Keratinocyte (primary cell): ENCODE data around the gene CSNK1G1. TPM values are rescaled to one million over a fixed set of nuclear protein-coding genes. Genes with fewer than 3 reads are reported as not detected.

ENCODE experiments used
- DNase-seq: peaks from one replicate; pipeline ENCODE4 v3.0.0-alpha.2; 2011; ENCODE audit warnings: low read depth, missing footprints, low spot score
- FAIRE-seq: peaks from 2 replicates; lab custom pipeline; 2011; peaks lifted over from hg19 to GRCh38; lab: Jason Lieb, UNC
- H2AFZ ChIP-seq: 2 replicates; pipeline ENCODE4 v1.6.0; 2012; ENCODE audit warnings: low read length, control low read depth, inconsistent platforms; ENCODE audit not compliant: control insufficient read depth
- H3K27ac ChIP-seq: 2 replicates; pipeline ENCODE4 v1.5.1; 2011; ENCODE audit warnings: low read length; ENCODE audit not compliant: control insufficient read depth, insufficient read depth
- H3K27me3 ChIP-seq: 3 replicates; pipeline ENCODE4 v1.6.0; 2011; ENCODE audit warnings: low read length; ENCODE audit not compliant: control insufficient read depth, insufficient read depth; ENCODE audit errors: extremely low read depth
- H3K36me3 ChIP-seq, 2 experiments: 2 replicates in 1 of 2; 3 replicates in 1 of 2; pipeline ENCODE4 v1.5.1; 2011; ENCODE audit warnings: low read length in 2 of 2, mild to moderate bottlenecking in 1 of 2; ENCODE audit not compliant: control insufficient read depth in 2 of 2, insufficient read depth in 2 of 2; ENCODE audit errors: extremely low read depth in 1 of 2
- H3K4me1 ChIP-seq: 3 replicates; pipeline ENCODE4 v1.5.1; 2011; ENCODE audit warnings: low read length; ENCODE audit not compliant: control insufficient read depth, insufficient read depth; ENCODE audit errors: extremely low read depth
- H3K4me2 ChIP-seq: 3 replicates; pipeline ENCODE4 v1.6.0; 2011; ENCODE audit warnings: low read depth, low read length; ENCODE audit not compliant: control insufficient read depth, insufficient read depth; ENCODE audit errors: extremely low read depth
- H3K4me3 ChIP-seq, 3 experiments: fragments of 200-600 bp in 1 of 3; sonication (generic) in 1 of 3; 2 replicates in 2 of 3; 3 replicates in 1 of 3; pipeline ENCODE4 v1.5.1; 2011 to 2016; ENCODE audit warnings: low read length in 3 of 3, mild to moderate bottlenecking in 3 of 3, control low read depth in 2 of 3, inconsistent platforms in 1 of 3, low read depth in 1 of 3, mixed read lengths in 1 of 3, mixed run types in 1 of 3, moderate library complexity in 1 of 3; ENCODE audit not compliant: control insufficient read depth in 2 of 3, insufficient read depth in 2 of 3; ENCODE audit errors: extremely low read depth in 1 of 3
- H3K79me2 ChIP-seq: 2 replicates; pipeline ENCODE4 v1.6.0; 2012; ENCODE audit warnings: low read length; ENCODE audit not compliant: control insufficient read depth, insufficient read depth
- H3K9ac ChIP-seq: 3 replicates; pipeline ENCODE4 v1.6.0; 2011; ENCODE audit warnings: low read length; ENCODE audit not compliant: control insufficient read depth, insufficient read depth; ENCODE audit errors: extremely low read depth
- H3K9me1 ChIP-seq: 3 replicates; pipeline ENCODE4 v1.6.0; 2011; ENCODE audit warnings: low read length; ENCODE audit not compliant: control insufficient read depth, insufficient read depth; ENCODE audit errors: extremely low read depth
- H3K9me3 ChIP-seq: 2 replicates; pipeline ENCODE4 v1.5.1; 2012; ENCODE audit warnings: low read depth, low read length; ENCODE audit not compliant: control insufficient read depth
- H4K20me1 ChIP-seq: 3 replicates; pipeline ENCODE4 v1.6.0; 2011; ENCODE audit warnings: low read length; ENCODE audit not compliant: control insufficient read depth, insufficient read depth; ENCODE audit errors: extremely low read depth
- EZH2 ChIP-seq: IDR thresholded peaks from one replicate; pipeline ENCODE4 v1.6.1; 2012; ENCODE audit warnings: inconsistent platforms, mild to moderate bottlenecking, low read length, moderate library complexity
- dilution Hi-C: fragments of 300-500 bp; cut with MboI; formaldehyde crosslinking; loops from one replicate; pipeline ENCODE4 v1.7.0; 2020; ENCODE audit warnings: low sequenced_read_pairs; ENCODE audit not compliant: extremely low pct_ligation_motif_present
- polyA plus RNA-seq, 5 experiments: library from polyadenylated mRNA; depleted of rRNA in 3 of 5; stranded (reverse) in 3 of 5; stranded (forward) in 1 of 5; unstranded in 1 of 5; fragments of >200 nt; gene quantifications; 1 replicate in 1 of 5; 2 replicates in 3 of 5; 3 replicates in 1 of 5; pipeline versions ENCODE4 v1.2.1 to v1.2.3, GENCODE V29; 2011 to 2012; ENCODE audit warnings: missing spikeins in 2 of 5, low read depth in 1 of 5, low replicate concordance in 1 of 5
- TF ChIP-seq, protein P1 (sequence below), 3 experiments: IDR thresholded peaks in 1 of 3; conservative IDR thresholded peaks in 1 of 3; optimal IDR thresholded peaks in 1 of 3; 2 replicates in 2 of 3; 3 replicates in 1 of 3; pipeline versions ENCODE3 to v1.5.1; 2011; ENCODE audit warnings: low read length in 3 of 3, mild to moderate bottlenecking in 3 of 3, moderate library complexity in 2 of 3, control low read depth in 1 of 3, inconsistent platforms in 1 of 3; ENCODE audit not compliant: insufficient read depth in 2 of 3; ENCODE audit errors: extremely low read depth in 1 of 3

Gene CSNK1G1
- polyA plus RNA-seq, 1 donor (not counting 4 experiments of a cell fraction or from before 2014, with no cell fraction given): 28.9 TPM

DNA sequence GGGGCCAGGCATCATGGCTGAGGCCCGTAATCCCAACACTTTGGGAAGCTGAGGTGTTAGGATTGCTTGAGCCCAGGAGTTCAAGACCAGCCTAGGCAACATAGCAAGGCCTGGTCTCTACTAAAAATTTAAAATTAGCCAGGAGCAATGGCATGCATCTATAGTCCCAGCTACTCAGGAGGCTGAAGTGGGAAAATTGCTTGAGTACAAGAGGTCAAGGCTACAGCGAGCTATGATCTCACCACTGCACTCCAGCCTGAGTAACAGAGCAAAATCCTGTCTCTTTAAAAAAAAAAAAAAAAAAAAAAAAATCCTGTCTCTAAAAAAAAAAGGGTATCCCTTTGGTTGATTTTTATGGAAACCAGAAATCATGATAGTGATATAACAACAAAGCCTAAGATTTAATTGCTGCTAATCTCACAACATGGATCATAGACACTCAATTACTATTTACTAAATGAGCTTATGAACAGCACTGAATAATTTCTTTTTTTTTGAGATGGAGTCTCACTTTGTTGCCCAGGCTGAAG lies 13.2 kb upstream of the CSNK1G1 start:
- H4K20me1 ChIP-seq: no peaks in the 10 kb centered on the region
- no peak overlapping the region for H3K9ac ChIP-seq
- DNase-seq: no peak
- no peak overlapping the region for H3K4me2 ChIP-seq
- H3K27ac ChIP-seq: no peak overlapping the region
- no peak for FAIRE-seq
- no peak overlapping the region for H2AFZ ChIP-seq
- H3K9me3 ChIP-seq: no peaks in the 10 kb centered on the region
- no peaks in the 10 kb centered on the region for H3K79me2 ChIP-seq
- H3K4me3 ChIP-seq: no peak overlapping the region
- no peaks in the 10 kb centered on the region for H3K36me3 ChIP-seq
- no peak for TF ChIP-seq EZH2
- TF ChIP-seq, protein P1, sequence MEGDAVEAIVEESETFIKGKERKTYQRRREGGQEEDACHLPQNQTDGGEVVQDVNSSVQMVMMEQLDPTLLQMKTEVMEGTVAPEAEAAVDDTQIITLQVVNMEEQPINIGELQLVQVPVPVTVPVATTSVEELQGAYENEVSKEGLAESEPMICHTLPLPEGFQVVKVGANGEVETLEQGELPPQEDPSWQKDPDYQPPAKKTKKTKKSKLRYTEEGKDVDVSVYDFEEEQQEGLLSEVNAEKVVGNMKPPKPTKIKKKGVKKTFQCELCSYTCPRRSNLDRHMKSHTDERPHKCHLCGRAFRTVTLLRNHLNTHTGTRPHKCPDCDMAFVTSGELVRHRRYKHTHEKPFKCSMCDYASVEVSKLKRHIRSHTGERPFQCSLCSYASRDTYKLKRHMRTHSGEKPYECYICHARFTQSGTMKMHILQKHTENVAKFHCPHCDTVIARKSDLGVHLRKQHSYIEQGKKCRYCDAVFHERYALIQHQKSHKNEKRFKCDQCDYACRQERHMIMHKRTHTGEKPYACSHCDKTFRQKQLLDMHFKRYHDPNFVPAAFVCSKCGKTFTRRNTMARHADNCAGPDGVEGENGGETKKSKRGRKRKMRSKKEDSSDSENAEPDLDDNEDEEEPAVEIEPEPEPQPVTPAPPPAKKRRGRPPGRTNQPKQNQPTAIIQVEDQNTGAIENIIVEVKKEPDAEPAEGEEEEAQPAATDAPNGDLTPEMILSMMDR (optimal IDR thresholded peaks at IDR 0.05 in 1 of 3, IDR thresholded peaks at IDR 0.05 in 1 of 3, conservative IDR thresholded peaks at IDR 0.05 in 1 of 3; ENCODE audit: extremely low read depth in 1 of 3, insufficient read depth in 2 of 3, low read length in 3 of 3): no peak
- dilution Hi-C loops: no loop called here
- no peaks in the 10 kb centered on the region for H3K9me1 ChIP-seq
- no peaks in the 10 kb centered on the region for H3K4me1 ChIP-seq
- no peaks in the 10 kb centered on the region for H3K27me3 ChIP-seq

DNA sequence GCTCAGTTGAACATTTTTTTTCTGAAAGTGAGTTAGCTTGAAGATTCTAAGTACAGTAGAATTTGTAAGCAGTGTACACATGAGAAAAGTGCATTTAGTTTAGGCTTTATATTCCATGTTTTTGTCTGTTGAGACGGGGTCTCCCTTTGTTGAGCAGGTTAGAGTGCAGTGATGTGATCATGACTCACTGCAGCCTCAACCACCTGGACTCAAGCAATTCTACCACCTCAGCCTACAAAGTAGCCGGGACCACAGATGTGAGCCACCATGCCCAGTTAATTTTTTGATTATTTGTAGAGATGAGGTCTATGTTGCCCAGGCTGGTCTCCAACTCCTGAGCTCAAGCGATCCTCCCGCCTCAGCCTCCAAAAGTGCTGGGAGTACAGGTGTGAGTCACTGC lies 5.3 kb upstream of the CSNK1G1 start:
- no peaks in the 10 kb centered on the region for H3K9me3 ChIP-seq
- no peaks in the 10 kb centered on the region for H4K20me1 ChIP-seq
- no peak overlapping the region for H2AFZ ChIP-seq
- no peak overlapping the region for H3K9ac ChIP-seq
- no peaks in the 10 kb centered on the region for H3K36me3 ChIP-seq
- H3K79me2 ChIP-seq: no peaks in the 10 kb centered on the region
- no peaks in the 10 kb centered on the region for H3K27me3 ChIP-seq
- FAIRE-seq: no peak
- no peak overlapping the region for H3K4me3 ChIP-seq
- peaks cover 2% of the 10 kb centered on the region for H3K4me1 ChIP-seq
- no peak overlapping the region for H3K4me2 ChIP-seq
- no peaks in the 10 kb centered on the region for H3K9me1 ChIP-seq
- dilution Hi-C loops: no loop called here
- TF ChIP-seq, protein P1 (optimal IDR thresholded peaks at IDR 0.05 in 1 of 3, IDR thresholded peaks at IDR 0.05 in 1 of 3, conservative IDR thresholded peaks at IDR 0.05 in 1 of 3; ENCODE audit: extremely low read depth in 1 of 3, insufficient read depth in 2 of 3, low read length in 3 of 3): no peak
- no peak for TF ChIP-seq EZH2
- no peak overlapping the region for H3K27ac ChIP-seq
- no peak for DNase-seq
